Measurements from ENCODE around the gene CLBA1. TPM values are rescaled to one million over a fixed set of nuclear protein-coding genes. Genes with fewer than 3 reads are reported as not detected.
"Not testable (repeated sequence)": the region's sequence is repeated elsewhere in the genome, so short reads cannot be mapped to it uniquely, and the experiment has no call there.

Gene CLBA1
- total RNA-seq, 1 donor = 6.9 TPM

DNA sequence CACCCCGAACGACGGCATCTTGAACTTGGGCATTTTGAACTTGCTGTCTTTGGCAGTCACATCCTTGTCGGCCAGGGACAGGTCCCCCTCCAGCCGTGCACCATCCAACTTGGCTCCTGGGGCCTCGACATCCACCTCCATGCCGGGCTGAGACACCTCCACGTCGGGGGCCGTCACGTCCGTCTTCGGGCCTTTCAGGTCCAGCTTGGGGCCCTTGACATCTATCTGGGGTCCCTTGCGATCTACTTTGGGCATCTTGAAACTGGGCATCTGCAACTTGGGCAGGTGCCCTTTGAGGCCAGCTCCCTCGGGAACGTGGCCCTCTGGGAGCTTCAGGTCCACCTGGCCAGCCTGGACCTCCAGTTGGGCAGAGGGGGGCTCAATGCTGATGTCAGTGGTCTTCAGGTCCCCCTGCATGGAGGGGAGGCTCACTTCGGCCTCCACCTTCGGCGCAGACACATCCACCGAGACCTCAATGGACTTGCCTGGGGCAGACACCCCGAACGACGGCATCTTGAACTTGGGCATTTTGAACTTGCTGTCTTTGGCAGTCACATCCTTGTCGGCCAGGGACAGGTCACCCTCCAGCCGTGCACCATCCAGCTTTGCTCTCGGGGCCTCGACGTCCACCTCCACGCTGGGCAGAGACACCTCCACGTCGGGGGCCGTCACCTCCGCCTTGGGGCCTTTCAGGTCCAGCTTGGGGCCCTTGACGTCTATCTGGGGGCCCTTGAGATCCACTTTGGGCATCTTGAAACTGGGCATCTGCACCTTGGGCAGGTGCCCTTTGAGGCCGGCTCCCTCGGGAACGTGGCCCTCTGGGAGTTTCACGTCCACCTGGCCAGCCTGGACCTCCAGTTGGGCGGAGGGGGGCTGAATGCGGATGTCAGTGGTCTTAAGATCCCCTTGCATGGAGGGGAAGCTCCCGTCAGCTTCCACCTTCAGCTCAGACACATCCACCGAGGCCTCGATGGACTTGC, 39.3 kb upstream of the CLBA1 start:
- not testable (repeated sequence) for DNase-seq (ENCODE audit: low read depth); H3K4me3 ChIP-seq (ENCODE audit: low read depth, low read length)

DNA sequence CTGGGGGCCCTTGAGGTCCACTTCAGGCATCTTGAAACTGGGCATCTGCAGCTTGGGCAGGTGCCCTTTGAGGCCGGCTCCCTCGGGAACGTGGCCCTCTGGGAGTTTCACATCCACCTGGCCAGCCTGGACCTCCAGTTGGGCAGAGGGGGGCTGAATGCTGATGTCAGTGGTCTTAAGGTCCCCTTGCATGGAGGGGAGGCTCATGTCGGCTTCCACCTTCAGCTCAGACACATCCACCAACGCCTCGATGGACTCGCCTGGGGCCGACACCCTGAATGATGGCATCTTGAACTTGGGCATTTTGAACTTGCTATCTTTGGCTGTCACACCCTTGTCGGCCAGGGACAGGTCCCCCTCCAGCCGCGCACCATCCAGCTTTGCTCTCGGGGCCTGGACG, 38.4 kb upstream of the CLBA1 start:
- not testable (repeated sequence) for H3K4me3 ChIP-seq (ENCODE audit: low read depth, low read length); DNase-seq (ENCODE audit: low read depth)

DNA sequence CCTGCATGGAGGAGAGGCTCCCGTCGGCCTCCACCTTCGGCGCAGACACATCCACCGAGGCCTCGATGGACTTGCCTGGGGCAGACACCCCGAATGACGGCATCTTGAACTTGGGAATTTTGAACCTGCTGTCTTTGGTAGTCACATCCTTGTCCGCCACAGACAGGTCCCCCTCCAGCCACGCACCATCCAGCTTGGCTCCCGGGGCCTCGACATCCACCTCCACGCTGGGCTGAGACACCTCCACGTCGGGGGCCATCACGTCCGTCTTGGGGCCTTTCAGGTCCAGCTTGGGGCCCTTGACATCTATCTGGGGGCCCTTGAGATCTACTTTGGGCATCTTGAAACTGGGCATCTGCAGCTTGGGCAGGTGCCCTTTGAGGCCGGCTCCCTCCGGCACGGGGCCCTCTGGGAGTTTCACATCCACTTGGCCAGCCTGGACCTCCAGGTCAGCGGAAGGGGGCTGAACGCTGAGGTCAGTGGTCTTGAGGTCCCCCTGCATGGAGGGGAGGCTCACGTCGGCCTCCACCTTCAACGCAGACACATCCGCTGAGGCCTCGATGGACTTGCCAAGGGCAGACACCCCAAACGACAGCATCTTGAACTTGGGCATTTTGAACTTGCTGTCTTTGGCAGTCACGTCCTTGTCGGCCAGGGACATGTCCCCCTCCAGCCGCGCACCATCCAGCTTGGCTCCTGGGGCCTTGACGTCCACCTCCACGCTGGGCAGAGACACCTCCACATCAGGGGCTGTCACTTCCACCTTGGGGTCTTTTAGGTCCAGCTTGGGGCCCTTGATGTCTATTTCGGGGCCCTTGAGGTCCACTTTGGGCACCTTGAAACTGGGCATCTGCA, 37.5 kb upstream of the CLBA1 start:
- H3K4me3 ChIP-seq (ENCODE audit: low read depth, low read length); DNase-seq (ENCODE audit: low read depth): not testable (repeated sequence)

DNA sequence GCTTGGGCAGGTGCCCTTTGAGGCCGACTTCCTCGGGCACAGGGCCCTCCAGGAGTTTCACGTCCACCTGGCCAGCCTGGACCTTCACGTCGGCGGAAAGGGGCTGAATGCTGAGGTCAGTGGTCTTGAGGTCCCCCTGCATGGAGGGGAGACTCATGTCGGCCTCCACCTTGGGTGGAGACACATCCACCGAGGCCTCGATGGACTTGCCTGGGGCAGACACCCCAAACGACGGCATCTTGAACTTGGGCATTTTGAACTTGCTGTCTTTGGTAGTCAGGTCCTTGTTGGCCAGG, 36.9 kb upstream of the CLBA1 start:
- TF ChIP-seq, protein P1, sequence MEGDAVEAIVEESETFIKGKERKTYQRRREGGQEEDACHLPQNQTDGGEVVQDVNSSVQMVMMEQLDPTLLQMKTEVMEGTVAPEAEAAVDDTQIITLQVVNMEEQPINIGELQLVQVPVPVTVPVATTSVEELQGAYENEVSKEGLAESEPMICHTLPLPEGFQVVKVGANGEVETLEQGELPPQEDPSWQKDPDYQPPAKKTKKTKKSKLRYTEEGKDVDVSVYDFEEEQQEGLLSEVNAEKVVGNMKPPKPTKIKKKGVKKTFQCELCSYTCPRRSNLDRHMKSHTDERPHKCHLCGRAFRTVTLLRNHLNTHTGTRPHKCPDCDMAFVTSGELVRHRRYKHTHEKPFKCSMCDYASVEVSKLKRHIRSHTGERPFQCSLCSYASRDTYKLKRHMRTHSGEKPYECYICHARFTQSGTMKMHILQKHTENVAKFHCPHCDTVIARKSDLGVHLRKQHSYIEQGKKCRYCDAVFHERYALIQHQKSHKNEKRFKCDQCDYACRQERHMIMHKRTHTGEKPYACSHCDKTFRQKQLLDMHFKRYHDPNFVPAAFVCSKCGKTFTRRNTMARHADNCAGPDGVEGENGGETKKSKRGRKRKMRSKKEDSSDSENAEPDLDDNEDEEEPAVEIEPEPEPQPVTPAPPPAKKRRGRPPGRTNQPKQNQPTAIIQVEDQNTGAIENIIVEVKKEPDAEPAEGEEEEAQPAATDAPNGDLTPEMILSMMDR (IDR thresholded peaks at IDR 0.05; ENCODE audit: insufficient read depth, low read depth, low read length) = no peak
- no peak overlapping the region for H3K4me3 ChIP-seq (ENCODE audit: low read depth, low read length)
- no peak for DNase-seq (ENCODE audit: low read depth)

DNA sequence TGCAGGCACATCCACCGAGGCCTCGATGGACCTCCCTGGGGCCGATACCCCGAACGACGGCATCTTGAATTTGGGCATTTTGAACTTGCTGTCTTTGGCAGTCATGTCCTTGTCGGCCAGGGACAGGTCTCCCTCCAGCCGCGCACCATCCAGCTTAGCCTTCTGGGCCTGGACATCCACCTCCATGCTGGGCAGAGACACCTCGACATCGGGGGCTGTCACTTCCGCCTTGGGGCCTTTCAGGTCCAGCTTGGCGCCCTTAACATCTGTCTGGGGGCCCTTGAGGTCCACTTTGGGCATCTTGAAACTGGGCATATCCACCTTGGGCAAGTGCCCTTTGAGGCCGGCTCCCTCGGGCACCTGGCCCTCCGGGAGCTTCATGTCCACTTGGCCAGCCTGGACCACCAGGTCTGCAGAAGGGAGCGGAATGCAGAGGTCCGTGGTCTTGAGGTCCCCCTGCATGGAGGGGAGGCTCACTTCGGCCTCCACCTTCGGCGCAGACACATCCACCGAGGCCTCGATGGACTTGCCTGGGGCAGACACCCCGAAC, 36.1 kb upstream of the CLBA1 start:
- not testable (repeated sequence) for DNase-seq (ENCODE audit: low read depth); H3K4me3 ChIP-seq (ENCODE audit: low read depth, low read length)

DNA sequence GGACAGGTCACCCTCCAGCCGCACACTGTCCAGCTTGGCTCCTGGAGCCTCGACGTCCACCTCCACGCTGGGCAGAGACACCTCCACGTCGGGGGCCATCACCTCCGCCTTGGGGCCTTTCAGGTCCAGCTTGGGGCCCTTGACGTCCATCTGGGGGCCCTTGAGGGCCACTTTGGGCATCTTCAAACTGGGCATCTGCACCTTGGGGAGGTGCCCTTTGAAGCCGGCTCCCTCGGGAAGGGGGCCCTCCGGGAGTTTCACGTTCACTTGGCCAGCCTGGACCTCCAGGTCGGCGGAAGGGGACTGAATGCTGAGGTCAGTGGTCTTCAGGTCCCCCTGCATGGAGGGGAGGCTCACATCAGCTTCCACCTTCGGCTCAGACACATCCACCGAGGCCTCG, 35.6 kb upstream of the CLBA1 start:
- TF ChIP-seq, protein P1 (IDR thresholded peaks at IDR 0.05; ENCODE audit: insufficient read depth, low read depth, low read length) = no peak
- no peak overlapping the region for H3K4me3 ChIP-seq (ENCODE audit: low read depth, low read length)
- DNase-seq (ENCODE audit: low read depth) = no peak

DNA sequence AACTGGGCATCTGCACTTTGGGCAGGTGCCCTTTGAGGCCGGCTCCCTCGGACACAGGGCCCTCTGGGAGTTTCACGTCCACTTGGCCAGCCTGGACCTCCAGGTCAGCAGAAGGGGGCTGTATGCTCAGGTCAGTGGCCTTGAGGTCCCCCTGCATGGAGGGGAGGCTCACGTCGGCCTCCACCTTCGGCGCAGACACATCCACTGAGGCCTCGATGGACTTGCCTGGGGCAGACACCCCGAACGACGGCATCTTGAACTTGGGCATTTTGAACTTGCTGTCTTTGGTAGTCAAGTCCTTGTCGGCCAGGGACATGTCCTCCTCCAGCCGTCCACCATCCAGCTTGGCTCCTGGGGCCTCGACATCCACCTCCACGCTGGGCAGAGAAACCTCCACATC, 34.9 kb upstream of the CLBA1 start:
- DNase-seq (ENCODE audit: low read depth); H3K4me3 ChIP-seq (ENCODE audit: low read depth, low read length): not testable (repeated sequence)

DNA sequence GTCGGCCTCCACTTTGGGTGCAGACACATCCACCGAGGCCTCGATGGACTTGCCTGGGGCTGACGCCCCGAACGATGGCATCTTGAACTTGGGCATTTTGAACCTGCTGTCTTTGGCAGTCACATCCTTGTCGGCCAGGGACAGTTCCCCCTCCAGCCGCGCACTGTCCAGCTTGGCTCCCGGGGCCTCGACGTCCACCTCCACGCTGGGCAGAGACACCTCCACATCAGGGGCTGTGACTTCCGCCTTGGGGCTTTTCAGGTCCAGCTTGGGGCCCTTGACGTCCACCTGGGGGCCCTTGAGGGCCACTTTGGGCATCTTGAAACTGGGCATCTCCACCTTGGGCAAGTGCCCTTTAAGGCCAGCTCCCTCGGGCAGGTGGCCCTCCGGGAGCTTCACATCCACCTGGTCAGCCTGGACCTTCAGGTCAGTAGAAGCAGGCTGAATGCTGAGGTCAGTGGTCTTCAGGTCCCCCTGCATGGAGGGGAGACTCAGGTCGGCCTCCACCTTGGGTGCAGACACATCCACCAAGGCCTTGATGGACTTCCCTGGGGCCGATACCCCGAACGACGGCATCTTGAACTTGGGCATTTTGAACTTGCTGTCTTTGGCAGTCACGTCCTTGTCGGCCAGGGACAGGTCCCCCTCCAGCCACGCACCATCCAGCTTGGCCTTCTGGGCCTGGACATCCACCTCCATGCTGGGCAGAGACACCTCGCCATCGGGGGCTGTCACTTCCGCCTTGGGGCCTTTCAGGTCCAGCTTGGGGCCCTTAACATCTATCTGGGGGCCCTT, 33.5 kb upstream of the CLBA1 start:
- not testable (repeated sequence) for H3K4me3 ChIP-seq (ENCODE audit: low read depth, low read length)

DNA sequence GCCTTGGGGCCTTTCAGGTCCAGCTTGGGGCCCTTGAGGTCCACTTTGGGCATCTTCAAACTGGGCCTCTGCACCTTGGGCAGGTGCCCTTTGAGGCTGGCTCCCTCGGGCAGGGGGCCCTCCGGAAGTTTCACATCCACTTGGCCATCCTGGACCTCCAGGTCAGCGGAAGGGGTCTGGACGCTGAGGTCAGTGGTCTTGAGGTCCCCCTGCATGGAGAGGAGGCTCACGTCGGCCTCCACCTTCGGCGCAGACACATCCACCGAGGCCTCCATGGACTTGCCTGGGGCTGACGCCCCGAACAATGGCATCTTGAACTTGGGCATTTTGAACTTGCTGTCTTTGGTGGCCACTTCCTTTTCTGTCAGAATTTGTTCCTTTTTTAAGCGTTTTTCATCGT, 32.5 kb upstream of the CLBA1 start:
- TF ChIP-seq, protein P1 (IDR thresholded peaks at IDR 0.05; ENCODE audit: insufficient read depth, low read depth, low read length) = no peak
- H3K4me3 ChIP-seq (ENCODE audit: low read depth, low read length) = no peak overlapping the region
- DNase-seq (ENCODE audit: low read depth) = no peak

More for the DNA sequence above, 33.5 kb upstream of the CLBA1 start:
- DNase-seq (ENCODE audit: low read depth) = not testable (repeated sequence)
